Measurements from ENCODE around the gene KIF17.

KIF17 gene

GRCh38 chr1:20616847-20617487 is 100.8 kb downstream of the KIF17 start:
- DNase-seq: no peak

GRCh38 chr1:20615946-20616846 is 101.6 kb downstream of the KIF17 start:
- no peak for DNase-seq

GRCh38 chr1:20614131-20614579 is 103.7 kb downstream of the KIF17 start:
- no peak for DNase-seq

Data from AML-193 (cell line).